ENCODE results near the gene CRY1.

Gene CRY1

GRCh38 chr12:106994579-106995220 is 98.6 kb downstream of the CRY1 start:
- TF ChIP-seq SIN3A (IDR thresholded peaks at IDR 0.05; ENCODE audit: borderline replicate concordance, insufficient read depth, low read length), result no peak
- no peak for TF ChIP-seq FOXP2 (optimal IDR thresholded peaks at IDR 0.05; ENCODE audit: borderline replicate concordance, extremely low read depth, extremely low read length, insufficient read depth)
- no peak for TF ChIP-seq REST (IDR thresholded peaks at IDR 0.05; ENCODE audit: insufficient read depth in 1 of 2, low read depth in 2 of 2, low read length in 2 of 2)
- no peak for TF ChIP-seq POLR2AphosphoS5 (IDR thresholded peaks at IDR 0.05; ENCODE audit: low read depth, low read length)
- TF ChIP-seq TAF1 (IDR thresholded peaks at IDR 0.05; ENCODE audit: borderline replicate concordance, insufficient read depth, low read length), result no peak

GRCh38 chr12:106987846-106988245 is 105.5 kb downstream of the CRY1 start:
- TF ChIP-seq SIN3A (IDR thresholded peaks at IDR 0.05; ENCODE audit: borderline replicate concordance, insufficient read depth, low read length) (no peak), REST (IDR thresholded peaks at IDR 0.05; ENCODE audit: insufficient read depth in 1 of 2, low read depth in 2 of 2, low read length in 2 of 2) (no peak), TAF1 (IDR thresholded peaks at IDR 0.05; ENCODE audit: borderline replicate concordance, insufficient read depth, low read length) (no peak), POLR2AphosphoS5 (IDR thresholded peaks at IDR 0.05; ENCODE audit: low read depth, low read length) (no peak), FOXP2 (optimal IDR thresholded peaks at IDR 0.05; ENCODE audit: borderline replicate concordance, extremely low read depth, extremely low read length, insufficient read depth) (no peak)

GRCh38 chr12:106986625-106987389 is 106.5 kb downstream of the CRY1 start, which contains the start of gene MTERF2:
Gene MTERF2 (minus strand): TSS chr12:106987146. CDS start chr12:106978714, 8,432 bp downstream.
- TF ChIP-seq REST (IDR thresholded peaks at IDR 0.05; ENCODE audit: insufficient read depth in 1 of 2, low read depth in 2 of 2, low read length in 2 of 2), result no peak
- TF ChIP-seq FOXP2 (optimal IDR thresholded peaks at IDR 0.05; ENCODE audit: borderline replicate concordance, extremely low read depth, extremely low read length, insufficient read depth), result peak; percentile 51
- TF ChIP-seq SIN3A (IDR thresholded peaks at IDR 0.05; ENCODE audit: borderline replicate concordance, insufficient read depth, low read length), result peak; percentile 71; the same call in 1 of the 2 replicates
- TF ChIP-seq POLR2AphosphoS5 (IDR thresholded peaks at IDR 0.05; ENCODE audit: low read depth, low read length), result peak; percentile 85
- peak; percentile 41; the same call in 1 of the 2 replicates for TF ChIP-seq TAF1 (IDR thresholded peaks at IDR 0.05; ENCODE audit: borderline replicate concordance, insufficient read depth, low read length)

GRCh38 chr12:106986135-106986534 is 107.2 kb downstream of the CRY1 start:
- TF ChIP-seq POLR2AphosphoS5 (IDR thresholded peaks at IDR 0.05; ENCODE audit: low read depth, low read length) (no peak), SIN3A (IDR thresholded peaks at IDR 0.05; ENCODE audit: borderline replicate concordance, insufficient read depth, low read length) (no peak), REST (IDR thresholded peaks at IDR 0.05; ENCODE audit: insufficient read depth in 1 of 2, low read depth in 2 of 2, low read length in 2 of 2) (no peak), FOXP2 (optimal IDR thresholded peaks at IDR 0.05; ENCODE audit: borderline replicate concordance, extremely low read depth, extremely low read length, insufficient read depth) (no peak), TAF1 (IDR thresholded peaks at IDR 0.05; ENCODE audit: borderline replicate concordance, insufficient read depth, low read length) (no peak)

Data from PFSK-1 (cell line).